Endothelial cell of umbilical vein (primary cell): ENCODE results near the gene TSC22D1. TPM values are rescaled to one million over a fixed set of nuclear protein-coding genes. Genes with fewer than 3 reads are reported as not detected.

Experiments
- BruUV-seq: library from RNA; stranded (reverse); fragments of 400-500 nt; replicated peaks from 2 replicates; lab custom pipeline; 2021; lab: Mats Ljungman, UMichigan
- CTCF ChIA-PET: fragments of 300-600, 350-600 bp; sonication (Branson Sonifier 250); formaldehyde crosslinking; loops from one replicate; lab custom pipeline; 2021; ENCODE audit warnings: antibody characterized with exemption, inconsistent platforms; lab: Charles Lee
- POLR2A ChIA-PET: fragments of 300-600, 350-600 bp; sonication (Branson Sonifier 250); formaldehyde crosslinking; loops from one replicate; lab custom pipeline; 2021; ENCODE audit warnings: antibody characterized with exemption, inconsistent platforms; lab: Charles Lee
- DNase-seq: peaks from one replicate; pipeline ENCODE4 v3.0.0-alpha.2; 2011; ENCODE audit warnings: low read depth, low spot score
- FAIRE-seq: peaks from 2 replicates; lab custom pipeline; 2011; peaks lifted over from hg19 to GRCh38; lab: Jason Lieb, UNC
- H2AFZ ChIP-seq: 2 replicates; pipeline ENCODE4 v1.6.0; 2012; ENCODE audit warnings: low read depth, low read length, control low read depth, inconsistent platforms
- H3K27ac ChIP-seq: 2 replicates; pipeline ENCODE4 v1.5.1; 2011; ENCODE audit warnings: low read depth, mild to moderate bottlenecking, control low read depth, low read length, moderate library complexity; ENCODE audit not compliant: insufficient read depth
- H3K27me3 ChIP-seq, 2 experiments: 2 replicates each; pipeline versions ENCODE4 v1.6.0 to v1.6.1; 2011; ENCODE audit warnings: low read length in 2 of 2, mixed read lengths in 1 of 2; ENCODE audit not compliant: control insufficient read depth in 2 of 2, insufficient read depth in 2 of 2
- H3K36me3 ChIP-seq, 2 experiments: 2 replicates in 1 of 2; 3 replicates in 1 of 2; pipeline ENCODE4 v1.5.1; 2011; ENCODE audit warnings: low read length in 2 of 2, mild to moderate bottlenecking in 1 of 2, moderate library complexity in 1 of 2; ENCODE audit not compliant: control insufficient read depth in 2 of 2, insufficient read depth in 2 of 2; ENCODE audit errors: extremely low read depth in 1 of 2
- H3K4me1 ChIP-seq: 3 replicates; pipeline ENCODE4 v1.5.1; 2011; ENCODE audit warnings: mild to moderate bottlenecking, low read length; ENCODE audit not compliant: control insufficient read depth, insufficient read depth; ENCODE audit errors: extremely low read depth
- H3K4me2 ChIP-seq: 2 replicates; pipeline ENCODE4 v1.6.1; 2011; ENCODE audit warnings: low read length, control low read depth, mixed read lengths; ENCODE audit not compliant: insufficient read depth
- H3K4me3 ChIP-seq, 3 experiments: fragments of 200-600 bp in 1 of 3; sonication (generic), shearing (Covaris generic) in 1 of 3; replicated peaks in 1 of 3; 2 replicates each; pipeline ENCODE4 v1.5.1; 2011 to 2016; ENCODE audit warnings: control low read depth in 3 of 3, low read length in 3 of 3, mild to moderate bottlenecking in 2 of 3, inconsistent platforms in 1 of 3, low read depth in 1 of 3, moderate library complexity in 1 of 3; ENCODE audit not compliant: insufficient read depth in 1 of 3
- H3K79me2 ChIP-seq: 2 replicates; pipeline ENCODE4 v1.6.0; 2012; ENCODE audit warnings: low read length, inconsistent platforms; ENCODE audit not compliant: control insufficient read depth, insufficient read depth
- H3K9ac ChIP-seq: replicated peaks from 2 replicates; pipeline ENCODE3; 2011; ENCODE audit warnings: low read length, control low read depth; ENCODE audit not compliant: insufficient read depth; ENCODE audit errors: extremely low read depth
- H3K9me1 ChIP-seq: replicated peaks from 3 replicates; pipeline ENCODE4 v1.6.0; 2011; ENCODE audit warnings: mild to moderate bottlenecking, low read length; ENCODE audit not compliant: control insufficient read depth, insufficient read depth; ENCODE audit errors: extremely low read depth
- H3K9me3 ChIP-seq: replicated peaks from 2 replicates; pipeline ENCODE4 v1.5.1; 2012; ENCODE audit warnings: low read length, inconsistent platforms; ENCODE audit not compliant: control insufficient read depth, insufficient read depth
- H4K20me1 ChIP-seq: replicated peaks from 2 replicates; pipeline ENCODE3; 2011; ENCODE audit warnings: mild to moderate bottlenecking, low read length; ENCODE audit not compliant: control insufficient read depth, insufficient read depth; ENCODE audit errors: extremely low read depth
- EZH2 ChIP-seq: IDR thresholded peaks from 2 replicates; pipeline ENCODE4 v1.6.1; 2012; ENCODE audit warnings: borderline replicate concordance, low read depth, mild to moderate bottlenecking, moderate library complexity, low read length, inconsistent platforms; ENCODE audit not compliant: severe bottlenecking
- GATA2 ChIP-seq: IDR thresholded peaks from 2 replicates; pipeline ENCODE4 v1.7.0; 2011; ENCODE audit warnings: low read depth, mild to moderate bottlenecking, moderate library complexity, mixed read lengths, low read length; ENCODE audit not compliant: insufficient read length, insufficient read depth
- MAX ChIP-seq: IDR thresholded peaks from 2 replicates; pipeline ENCODE4 v1.6.1; 2011; ENCODE audit not compliant: insufficient read depth, insufficient read length
- MYC ChIP-seq: IDR thresholded peaks from one replicate; pipeline ENCODE4 v1.6.1; 2011; ENCODE audit warnings: mild to moderate bottlenecking, low read depth, low read length
- POLR2AphosphoS5 ChIP-seq: IDR thresholded peaks from 2 replicates; pipeline ENCODE4 v1.6.1; 2012; ENCODE audit warnings: low read depth, mild to moderate bottlenecking, control low read depth, low read length, moderate library complexity; ENCODE audit not compliant: insufficient read depth
- dilution Hi-C: fragments of 300-500 bp; cut with MboI; formaldehyde crosslinking; loops from one replicate; pipeline ENCODE4 v1.15.0; 2019; ENCODE audit warnings: low sequenced_read_pairs; ENCODE audit not compliant: extremely low pct_ligation_motif_present
- intact Hi-C: fragments of 100-400 bp; cut with micrococcal nuclease; formaldehyde crosslinking; loops from one replicate; pipeline ENCODE4 v1.10.0; 2022
- polyA plus RNA-seq, 4 experiments: library from polyadenylated mRNA; depleted of rRNA in 3 of 4; stranded (reverse) in 3 of 4; unstranded in 1 of 4; fragments of >200 nt; gene quantifications; 2 replicates each; pipeline versions ENCODE4 v1.2.1 to v1.2.3, GENCODE V29; 2011 to 2012; ENCODE audit warnings: missing spikeins in 1 of 4
- total RNA-seq: library from RNA; stranded (reverse); gene quantifications from 2 replicates; pipeline ENCODE4 v1.2.3, GENCODE V29; 2021
- TF ChIP-seq, protein P1 (sequence below), 2 donors: IDR thresholded peaks; 1 replicate in 1 of 2; 2 replicates in 1 of 2; pipeline ENCODE4 v1.5.1; 2011; ENCODE audit warnings: low read length in 2 of 2, mild to moderate bottlenecking in 2 of 2, moderate library complexity in 2 of 2, control low read depth in 1 of 2, inconsistent platforms in 1 of 2, low read depth in 1 of 2; ENCODE audit not compliant: insufficient read depth in 1 of 2; ENCODE audit errors: extremely low read depth in 1 of 2

Gene TSC22D1
- total and polyA plus RNA-seq, 2 donors (not counting 3 experiments of a cell fraction or from before 2014, with no cell fraction given): 47.7 to 51.8 TPM

DNA sequence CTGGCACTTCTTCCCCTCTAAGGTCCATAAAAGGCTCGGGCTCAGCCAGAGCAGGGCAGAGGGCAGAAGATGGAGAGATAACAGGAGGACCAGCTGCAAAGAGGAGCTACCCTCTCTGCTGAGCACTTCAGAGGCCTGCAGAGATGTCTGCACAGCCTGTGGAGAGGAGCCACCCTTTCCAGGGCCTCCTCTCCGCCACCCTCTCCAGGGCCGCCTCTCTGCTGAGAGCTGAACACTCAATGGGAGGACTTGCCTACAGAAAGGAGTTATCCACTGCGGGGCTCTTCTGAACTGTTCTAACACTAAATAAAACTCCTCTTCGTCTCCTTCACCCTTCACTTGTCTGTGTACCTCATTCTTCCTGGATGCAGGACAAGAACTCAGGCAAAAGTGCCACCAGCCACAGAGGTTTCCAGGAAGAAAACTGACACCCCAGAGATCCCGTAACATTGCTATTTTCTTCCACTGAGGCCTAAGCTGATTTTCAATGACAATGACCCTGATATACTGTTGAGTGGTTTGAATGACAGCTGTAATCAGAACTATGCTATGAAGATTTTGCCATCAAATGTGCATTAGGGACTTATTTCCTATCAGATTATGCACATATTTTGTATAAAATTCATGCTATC is 16.2 kb upstream of the TSC22D1 start:
- ChIA-PET CTCF (interaction anchor here (0.6 kb wide), 1 partner anchor 12 kb away, joined by 3 read pairs; no protein-coding TSS in a partner anchor), POLR2A (no interaction called here)
- DNase-seq (no peak), FAIRE-seq (no peak)
- Histone ChIP-seq H4K20me1 (no peaks in the 10 kb centered on the region), H2AFZ (no peak overlapping the region), H3K36me3 (no peaks in the 10 kb centered on the region), H3K4me3 (no peak overlapping the region), H3K9me1 (no peaks in the 10 kb centered on the region), H3K9ac (no peak overlapping the region), H3K27me3 (no peaks in the 10 kb centered on the region), H3K4me1 (no peaks in the 10 kb centered on the region), H3K9me3 (no peaks in the 10 kb centered on the region), H3K4me2 (no peak overlapping the region), H3K27ac (no peak overlapping the region), H3K79me2 (no peaks in the 10 kb centered on the region)
- BruUV-seq: no TSS peak
- intact Hi-C loops (no loop called here), dilution Hi-C loops (no loop called here)
- no peak for TF ChIP-seq EZH2
- no peak for TF ChIP-seq POLR2AphosphoS5
- TF ChIP-seq, protein P1, sequence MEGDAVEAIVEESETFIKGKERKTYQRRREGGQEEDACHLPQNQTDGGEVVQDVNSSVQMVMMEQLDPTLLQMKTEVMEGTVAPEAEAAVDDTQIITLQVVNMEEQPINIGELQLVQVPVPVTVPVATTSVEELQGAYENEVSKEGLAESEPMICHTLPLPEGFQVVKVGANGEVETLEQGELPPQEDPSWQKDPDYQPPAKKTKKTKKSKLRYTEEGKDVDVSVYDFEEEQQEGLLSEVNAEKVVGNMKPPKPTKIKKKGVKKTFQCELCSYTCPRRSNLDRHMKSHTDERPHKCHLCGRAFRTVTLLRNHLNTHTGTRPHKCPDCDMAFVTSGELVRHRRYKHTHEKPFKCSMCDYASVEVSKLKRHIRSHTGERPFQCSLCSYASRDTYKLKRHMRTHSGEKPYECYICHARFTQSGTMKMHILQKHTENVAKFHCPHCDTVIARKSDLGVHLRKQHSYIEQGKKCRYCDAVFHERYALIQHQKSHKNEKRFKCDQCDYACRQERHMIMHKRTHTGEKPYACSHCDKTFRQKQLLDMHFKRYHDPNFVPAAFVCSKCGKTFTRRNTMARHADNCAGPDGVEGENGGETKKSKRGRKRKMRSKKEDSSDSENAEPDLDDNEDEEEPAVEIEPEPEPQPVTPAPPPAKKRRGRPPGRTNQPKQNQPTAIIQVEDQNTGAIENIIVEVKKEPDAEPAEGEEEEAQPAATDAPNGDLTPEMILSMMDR (IDR thresholded peaks at IDR 0.05; ENCODE audit: extremely low read depth in 1 of 2, insufficient read depth in 1 of 2, low read depth in 1 of 2, low read length in 2 of 2): no peak

DNA sequence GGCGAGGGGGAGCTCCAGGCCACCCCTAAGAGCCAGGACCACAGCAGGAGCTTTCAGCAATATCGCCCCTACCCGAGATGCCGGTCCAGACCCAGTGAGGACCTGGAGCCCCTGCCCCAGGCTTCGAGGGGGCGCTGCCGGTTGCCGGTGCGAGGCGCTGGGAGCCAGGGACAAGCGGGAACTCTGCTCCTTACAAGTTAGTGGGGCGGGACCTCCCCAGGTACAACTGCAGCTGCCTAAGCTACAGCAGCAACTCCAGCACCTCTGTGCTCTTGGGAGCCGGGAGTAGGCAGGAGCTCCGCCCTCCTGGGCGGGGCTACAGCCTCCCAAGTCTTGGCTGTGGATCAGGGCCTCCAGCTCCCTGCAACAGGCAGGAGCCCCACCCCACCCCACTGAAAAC is 15.2 kb upstream of the TSC22D1 start:
- H2AFZ ChIP-seq: no peak overlapping the region
- no peak for FAIRE-seq
- dilution Hi-C loops: no loop called here

More for the DNA sequence above, 15.2 kb upstream of the TSC22D1 start:
- Histone ChIP-seq H3K9me3 (no peaks in the 10 kb centered on the region), H3K4me2 (no peak overlapping the region), H4K20me1 (no peaks in the 10 kb centered on the region), H3K27ac (no peak overlapping the region), H3K4me1 (no peaks in the 10 kb centered on the region), H3K9me1 (no peaks in the 10 kb centered on the region), H3K9ac (no peak overlapping the region), H3K79me2 (no peaks in the 10 kb centered on the region), H3K36me3 (no peaks in the 10 kb centered on the region), H3K4me3 (no peak overlapping the region), H3K27me3 (no peaks in the 10 kb centered on the region)
- no peak for DNase-seq
- intact Hi-C loops: no loop called here
- TF ChIP-seq EZH2 (no peak), MAX (no peak), GATA2 (no peak), MYC (no peak)
- TF ChIP-seq, protein P1 (IDR thresholded peaks at IDR 0.05; ENCODE audit: extremely low read depth in 1 of 2, insufficient read depth in 1 of 2, low read depth in 1 of 2, low read length in 2 of 2): no peak
- ChIA-PET POLR2A (no interaction called here), CTCF (no interaction called here)
- BruUV-seq: no TSS peak
